AG04449 (cell line): ENCODE data around the gene PCED1B.
"Not testable (repeated sequence)": the region's sequence is repeated elsewhere in the genome, so short reads cannot be mapped to it uniquely, and the experiment has no call there.

Experiments
- CTCF ChIA-PET: fragments of 350-600 bp; formaldehyde crosslinking; extraction: SDS; loops from one replicate; lab custom pipeline; 2021; ENCODE audit warnings: antibody characterized with exemption; lab: Yijun Ruan, JAX
- POLR2A ChIA-PET: fragments of 400-600, 350-600 bp; formaldehyde crosslinking; extraction: SDS; loops from one replicate; lab custom pipeline; 2020; ENCODE audit warnings: antibody characterized with exemption, inconsistent platforms; lab: Yijun Ruan, JAX
- DNase-seq: peaks from one replicate; pipeline ENCODE4 v3.0.0-alpha.2; 2010; ENCODE audit warnings: low read depth, low spot score
- H3K4me3 ChIP-seq: 2 replicates; pipeline ENCODE4 v1.5.1; 2011; ENCODE audit warnings: low read depth, mild to moderate bottlenecking, control low read depth, low read length
- CTCF ChIP-seq: IDR thresholded peaks from one replicate; pipeline ENCODE4 v1.5.1; 2011; ENCODE audit warnings: mild to moderate bottlenecking, moderate library complexity, low read length, control low read depth, inconsistent platforms; ENCODE audit not compliant: insufficient read depth; ENCODE audit errors: missing control alignments

The PCED1B gene

GRCh38 chr12:47210776-47211175 is 131.4 kb downstream of the PCED1B start:
- ChIA-PET CTCF (interaction anchor here (0.7 to 1.1 kb wide), 2 partner anchors 9 to 1085 kb away, joined by 3 read pairs; no protein-coding TSS in a partner anchor), POLR2A (no interaction called here)
- H3K4me3 ChIP-seq = no peak overlapping the region
- TF ChIP-seq CTCF = no peak
- DNase-seq = no peak

GRCh38 chr12:47212701-47213039 is 133.2 kb downstream of the PCED1B start:
- POLR2A ChIA-PET = no interaction called here
- no peak for DNase-seq
- TF ChIP-seq CTCF = no peak
- H3K4me3 ChIP-seq = no peak overlapping the region
- CTCF ChIA-PET = interaction anchor here (0.9 kb wide), 1 partner anchor 22 kb away, joined by 4 read pairs; no protein-coding TSS in a partner anchor

- POLR2A ChIA-PET = interaction anchor here (0.6 to 0.7 kb wide), 2 partner anchors 12 to 80 kb away, joined by 3 read pairs; no protein-coding TSS in a partner anchor
- no peak for TF ChIP-seq CTCF
- H3K4me3 ChIP-seq = no peak overlapping the region
- CTCF ChIA-PET = interaction anchor here (0.9 kb wide), 1 partner anchor 22 kb away, joined by 4 read pairs; no protein-coding TSS in a partner anchor
- DNase-seq = no peak
Measured at GRCh38 chr12:47213396-47213795, 134.0 kb downstream of the PCED1B start.

- ChIA-PET POLR2A (interaction anchor here (0.6 to 0.7 kb wide), 2 partner anchors 13 to 80 kb away, joined by 3 read pairs; no protein-coding TSS in a partner anchor), CTCF (no interaction called here)
- DNase-seq = no peak
- no peak for TF ChIP-seq CTCF
- H3K4me3 ChIP-seq = no peak overlapping the region
Measured at GRCh38 chr12:47214001-47214619, 134.7 kb downstream of the PCED1B start.

- ChIA-PET POLR2A (no interaction called here), CTCF (no interaction called here)
- no peak overlapping the region for H3K4me3 ChIP-seq
- no peak for DNase-seq
- TF ChIP-seq CTCF = no peak
Measured at GRCh38 chr12:47214771-47215170, 135.3 kb downstream of the PCED1B start.

GRCh38 chr12:47216150-47216677 is 136.8 kb downstream of the PCED1B start:
- no peak for TF ChIP-seq CTCF
- ChIA-PET CTCF (no interaction called here), POLR2A (interaction anchor here (0.9 kb wide), 1 partner anchor 9 kb away, joined by 3 read pairs; no protein-coding TSS in a partner anchor)
- H3K4me3 ChIP-seq = no peak overlapping the region
- no peak for DNase-seq

- DNase-seq, H3K4me3 ChIP-seq, POLR2A ChIA-PET: not testable (repeated sequence)
- CTCF ChIA-PET = interaction anchor here (0.7 kb wide), 1 partner anchor 543 kb away, joined by 3 read pairs; no protein-coding TSS in a partner anchor
Measured at GRCh38 chr12:47217595-47217869, 138.1 kb downstream of the PCED1B start.
